HEK293 (cell line): ENCODE measurements around the gene ADAMTS16.
A peak's percentile ranks its signal among the peaks of the same experiment; 100 is the strongest.

Experiments used
- CTCF ChIA-PET: fragments of 350-600 bp; formaldehyde crosslinking; extraction: SDS; loops from one replicate; lab custom pipeline; 2021; ENCODE audit warnings: antibody characterized with exemption; lab: Yijun Ruan, JAX
- POLR2A ChIA-PET: fragments of 300-600 bp; formaldehyde crosslinking; extraction: SDS; loops from one replicate; lab custom pipeline; 2020; ENCODE audit warnings: antibody characterized with exemption, inconsistent platforms; lab: Yijun Ruan, JAX
- H3K27ac ChIP-seq: fragments of 200-500 bp; sonication (Bioruptor generic); 2 replicates; pipeline ENCODE4 v1.5.1; 2014; ENCODE audit warnings: low read depth, low read length, control low read depth, inconsistent platforms; ENCODE audit errors: extremely low read depth
- H3K36me3 ChIP-seq, 2 experiments: fragments of 200-500 bp in 1 of 2; sonication (Bioruptor generic) in 1 of 2; 1 replicate in 1 of 2; 2 replicates in 1 of 2; pipeline ENCODE4 v1.5.1; 2014 to 2017; ENCODE audit warnings: inconsistent platforms in 2 of 2, low read length in 2 of 2; ENCODE audit not compliant: control insufficient read depth in 2 of 2, insufficient read depth in 1 of 2
- H3K4me1 ChIP-seq: fragments of 200-500 bp; sonication (Bioruptor generic); 2 replicates; pipeline ENCODE4 v1.5.1; 2014; ENCODE audit warnings: mild to moderate bottlenecking, low read length, inconsistent platforms; ENCODE audit not compliant: control insufficient read depth, insufficient read depth
- H3K4me3 ChIP-seq: 2 replicates; pipeline ENCODE4 v1.5.1; 2011; ENCODE audit warnings: low read depth, mild to moderate bottlenecking, control low read depth, low read length, moderate library complexity
- H3K9me3 ChIP-seq: fragments of 200-500 bp; sonication (Bioruptor generic); 2 replicates; pipeline ENCODE4 v1.5.1; 2014; ENCODE audit warnings: low read depth, low read length, inconsistent platforms; ENCODE audit not compliant: control insufficient read depth, insufficient read depth
- GLI2 ChIP-seq: fragments of 450-650 bp; formaldehyde crosslinking; IDR thresholded peaks from 2 replicates; pipeline ENCODE4; 2017; ENCODE audit warnings: missing biosample characterization, missing genetic modification characterization, low read depth, borderline replicate concordance
- KLF1 ChIP-seq: fragments of 450-650 bp; formaldehyde crosslinking; IDR thresholded peaks from 2 replicates; pipeline ENCODE4 v1.5.1; 2016; ENCODE audit warnings: missing biosample characterization, missing genetic modification characterization
- KLF8 ChIP-seq: fragments of 450-650 bp; formaldehyde crosslinking; IDR thresholded peaks from 2 replicates; pipeline ENCODE4 v1.5.1; 2016; ENCODE audit warnings: missing biosample characterization, missing genetic modification characterization
- REST ChIP-seq: fragments of 450-650 bp; formaldehyde crosslinking; IDR thresholded peaks from 2 replicates; pipeline ENCODE4 v1.5.1; 2016; ENCODE audit warnings: missing biosample characterization, missing genetic modification characterization
- SP3 ChIP-seq: fragments of 450-650 bp; formaldehyde crosslinking; IDR thresholded peaks from 2 replicates; pipeline ENCODE4 v1.5.1; 2016; ENCODE audit warnings: missing biosample characterization, missing genetic modification characterization
- YY2 ChIP-seq: fragments of 450-650 bp; formaldehyde crosslinking; IDR thresholded peaks from 2 replicates; pipeline ENCODE4 v1.5.1; 2016; ENCODE audit warnings: missing biosample characterization, missing genetic modification characterization
- ZBTB10 ChIP-seq: fragments of 450-650 bp; formaldehyde crosslinking; IDR thresholded peaks from 2 replicates; pipeline ENCODE4 v1.5.1; 2016; ENCODE audit warnings: missing biosample characterization, missing genetic modification characterization
- ZBTB20 ChIP-seq: fragments of 450-650 bp; formaldehyde crosslinking; IDR thresholded peaks from 2 replicates; pipeline ENCODE4 v1.5.1; 2016; ENCODE audit warnings: missing biosample characterization, missing genetic modification characterization
- ZIC2 ChIP-seq: fragments of 450-650 bp; formaldehyde crosslinking; IDR thresholded peaks from 2 replicates; pipeline ENCODE4 v1.5.1; 2016; ENCODE audit warnings: missing biosample characterization, missing genetic modification characterization
- ZNF140 ChIP-seq: fragments of 450-650 bp; formaldehyde crosslinking; IDR thresholded peaks from 2 replicates; pipeline ENCODE4 v1.5.1; 2016; ENCODE audit warnings: missing biosample characterization, missing genetic modification characterization
- ZNF146 ChIP-seq: fragments of 450-650 bp; formaldehyde crosslinking; IDR thresholded peaks from 2 replicates; pipeline ENCODE4 v1.5.1; 2016; ENCODE audit warnings: missing biosample characterization, missing genetic modification characterization
- ZNF223 ChIP-seq: fragments of 450-650 bp; formaldehyde crosslinking; IDR thresholded peaks from 2 replicates; pipeline ENCODE4 v1.5.1; 2016; ENCODE audit warnings: missing biosample characterization, missing genetic modification characterization
- ZNF350 ChIP-seq: fragments of 450-650 bp; formaldehyde crosslinking; IDR thresholded peaks from 2 replicates; pipeline ENCODE4 v1.5.0; 2017; ENCODE audit warnings: missing biosample characterization, mild to moderate bottlenecking, missing genetic modification characterization
- ZNF426 ChIP-seq: fragments of 450-650 bp; formaldehyde crosslinking; IDR thresholded peaks from 2 replicates; pipeline ENCODE4 v1.5.1; 2017; ENCODE audit warnings: missing biosample characterization, missing genetic modification characterization, mild to moderate bottlenecking, inconsistent platforms, moderate library complexity
- ZNF433 ChIP-seq: fragments of 450-650 bp; formaldehyde crosslinking; IDR thresholded peaks from 2 replicates; pipeline ENCODE4 v1.5.1; 2016; ENCODE audit warnings: missing biosample characterization, missing genetic modification characterization, low read depth
- ZNF473 ChIP-seq: fragments of 450-650 bp; formaldehyde crosslinking; IDR thresholded peaks from 2 replicates; pipeline ENCODE4 v1.5.1; 2017; ENCODE audit warnings: missing biosample characterization, missing genetic modification characterization
- ZNF501 ChIP-seq: fragments of 450-650 bp; formaldehyde crosslinking; IDR thresholded peaks from 2 replicates; pipeline ENCODE4 v1.5.1; 2016; ENCODE audit warnings: missing biosample characterization, missing genetic modification characterization
- ZNF626 ChIP-seq: fragments of 450-650 bp; sonication (Bioruptor Pico); formaldehyde crosslinking; IDR thresholded peaks from 2 replicates; pipeline ENCODE4 v1.5.1; 2018; ENCODE audit warnings: missing biosample characterization, missing genetic modification characterization, inconsistent platforms
- ZNF660 ChIP-seq: fragments of 450-650 bp; IDR thresholded peaks from 2 replicates; pipeline ENCODE4 v1.5.1; 2018; ENCODE audit warnings: missing biosample characterization, mild to moderate bottlenecking, missing genetic modification characterization
- ZNF830 ChIP-seq: fragments of 450-650 bp; IDR thresholded peaks from 2 replicates; pipeline ENCODE4 v1.5.0; 2018; ENCODE audit warnings: missing biosample characterization, missing genetic modification characterization, low read depth, mild to moderate bottlenecking, moderate library complexity
- TF ChIP-seq, protein P1 (sequence below): fragments of 450-650 bp; formaldehyde crosslinking; IDR thresholded peaks from 2 replicates; pipeline ENCODE4 v1.5.1; 2016; ENCODE audit warnings: missing biosample characterization, missing genetic modification characterization

Gene ADAMTS16

DNA sequence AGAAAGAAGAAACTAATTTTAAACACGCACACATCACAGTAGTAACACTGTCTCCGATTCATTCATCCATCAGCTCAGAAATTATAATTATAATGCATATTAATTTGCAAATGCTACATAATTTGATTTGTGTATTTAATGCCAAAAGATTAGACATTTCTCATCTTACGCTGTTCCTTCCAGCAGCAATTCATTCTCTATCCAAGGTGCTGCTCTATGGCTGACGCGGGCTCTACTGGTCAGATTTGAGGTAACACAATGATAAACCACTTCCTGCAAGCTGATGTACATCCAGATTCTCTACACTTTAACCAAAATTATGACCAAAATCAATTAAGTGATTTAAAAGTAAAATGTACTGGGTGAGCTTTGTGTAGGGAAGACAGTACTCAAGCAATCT lies 204.5 kb downstream of the ADAMTS16 start:
- H3K4me1 ChIP-seq = peaks cover 36% of the 10 kb centered on the region
- TF ChIP-seq REST (tag by site-specific recombination) = peak; percentile 86
- no peak for TF ChIP-seq GLI2 (tag by site-specific recombination)
- TF ChIP-seq, all 188 proteins: peak for 1
- CTCF ChIA-PET = interaction anchor here (0.9 to 1.6 kb wide), 6 partner anchors 9 to 465 kb away, joined by 3 to 6 read pairs (median 4); no protein-coding TSS in a partner anchor
- H3K36me3 ChIP-seq = no peaks in the 10 kb centered on the region
- H3K9me3 ChIP-seq = no peaks in the 10 kb centered on the region
- peak overlapping the region; percentile 11; the same call in 1 of the 2 replicates for H3K27ac ChIP-seq
- no peak overlapping the region for H3K4me3 ChIP-seq
- POLR2A ChIA-PET = no interaction called here

DNA sequence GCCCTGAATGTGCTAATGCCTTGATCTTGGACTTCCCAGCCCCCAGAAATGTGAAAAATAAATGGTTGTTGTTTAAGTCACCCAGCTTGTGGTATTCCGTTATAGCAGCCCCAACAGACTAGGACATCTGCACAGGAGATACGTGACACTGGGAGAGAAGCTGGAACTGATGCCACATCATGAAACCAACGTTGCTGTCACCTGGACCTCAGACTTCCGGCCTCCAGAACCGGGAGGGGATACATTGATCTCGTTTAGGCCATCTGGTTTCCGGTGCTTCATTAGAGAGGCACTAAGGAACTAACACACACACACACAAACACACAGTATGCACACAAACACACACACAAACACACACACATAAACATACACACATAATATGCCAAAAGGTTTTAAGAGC lies 207.3 kb downstream of the ADAMTS16 start:
- CTCF ChIA-PET = interaction anchor here (1.7 to 2.4 kb wide), 2 partner anchors 48 to 54 kb away, joined by 8 read pairs; no protein-coding TSS in a partner anchor

More for the DNA sequence above, 207.3 kb downstream of the ADAMTS16 start:
- TF ChIP-seq ZNF426 (tag by site-specific recombination) (no peak), YY2 (tag by site-specific recombination) (no peak), ZNF146 (tag by site-specific recombination) (no peak), ZNF626 (no peak), ZNF350 (tag by site-specific recombination) (no peak), ZNF660 (no peak), ZIC2 (tag by site-specific recombination) (no peak), ZBTB20 (tag by site-specific recombination) (no peak), KLF1 (tag by site-specific recombination) (no peak), ZNF501 (tag by site-specific recombination) (no peak), ZBTB10 (tag by site-specific recombination) (no peak), ZNF140 (no peak), ZNF830 (no peak), ZNF223 (no peak), ZNF433 (tag by site-specific recombination) (no peak), SP3 (no peak), KLF8 (tag by site-specific recombination) (no peak), ZNF473 (tag by site-specific recombination) (no peak)
- TF ChIP-seq, protein P1, sequence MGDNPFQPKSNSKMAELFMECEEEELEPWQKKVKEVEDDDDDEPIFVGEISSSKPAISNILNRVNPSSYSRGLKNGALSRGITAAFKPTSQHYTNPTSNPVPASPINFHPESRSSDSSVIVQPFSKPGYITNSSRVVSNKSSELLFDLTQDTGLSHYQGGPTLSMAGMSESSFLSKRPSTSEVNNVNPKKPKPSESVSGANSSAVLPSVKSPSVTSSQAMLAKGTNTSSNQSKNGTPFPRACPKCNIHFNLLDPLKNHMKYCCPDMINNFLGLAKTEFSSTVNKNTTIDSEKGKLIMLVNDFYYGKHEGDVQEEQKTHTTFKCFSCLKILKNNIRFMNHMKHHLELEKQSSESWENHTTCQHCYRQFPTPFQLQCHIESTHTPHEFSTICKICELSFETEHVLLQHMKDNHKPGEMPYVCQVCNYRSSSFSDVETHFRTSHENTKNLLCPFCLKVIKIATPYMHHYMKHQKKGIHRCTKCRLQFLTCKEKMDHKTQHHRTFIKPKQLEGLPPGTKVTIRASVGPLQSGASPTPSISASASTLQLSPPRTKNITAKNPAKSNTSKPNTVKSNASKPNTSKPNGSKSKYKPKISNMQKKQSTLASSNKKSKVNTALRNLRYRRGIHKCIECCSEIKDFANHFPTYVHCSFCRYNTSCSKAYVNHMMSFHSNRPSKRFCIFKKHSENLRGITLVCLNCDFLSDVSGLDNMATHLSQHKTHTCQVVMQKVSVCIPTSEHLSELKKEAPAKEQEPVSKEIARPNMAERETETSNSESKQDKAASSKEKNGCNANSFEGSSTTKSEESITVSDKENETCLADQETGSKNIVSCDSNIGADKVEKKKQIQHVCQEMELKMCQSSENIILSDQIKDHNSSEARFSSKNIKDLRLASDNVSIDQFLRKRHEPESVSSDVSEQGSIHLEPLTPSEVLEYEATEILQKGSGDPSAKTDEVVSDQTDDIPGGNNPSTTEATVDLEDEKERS (tag by site-specific recombination) = no peak
- no peak overlapping the region for H3K4me3 ChIP-seq
- no peak overlapping the region for H3K27ac ChIP-seq
- no peaks in the 10 kb centered on the region for H3K36me3 ChIP-seq
- H3K9me3 ChIP-seq = no peaks in the 10 kb centered on the region
- POLR2A ChIA-PET = no interaction called here
- peaks cover 35% of the 10 kb centered on the region for H3K4me1 ChIP-seq
